NOMO-1 treated with DMSO at 0.1 percent for 48 hours (cell line): ENCODE results near the gene LIN28B.
"Not testable (repeated sequence)": the region's sequence is repeated elsewhere in the genome, so short reads cannot be mapped to it uniquely, and the experiment has no call there.

Experiments
- DNase-seq: peaks from one replicate; lab custom pipeline; 2025; ENCODE audit not compliant: unreplicated experiment; lab: John Stamatoyannopoulos, UW

LIN28B gene

GRCh38 chr6:105066233-105066632, 109.3 kb downstream of the LIN28B start:
- DNase-seq: no peak

- no peak for DNase-seq
These were observed 109.9 kb downstream of the LIN28B start for GRCh38 chr6:105066836-105067235.

- DNase-seq: no peak
These were observed 110.4 kb downstream of the LIN28B start for GRCh38 chr6:105067329-105067728.

- no peak for DNase-seq
These were observed 111.5 kb downstream of the LIN28B start for GRCh38 chr6:105068407-105068806.

- DNase-seq: no peak
These were observed 113.0 kb downstream of the LIN28B start for GRCh38 chr6:105069821-105070445.

- DNase-seq: no peak
These were observed 115.9 kb downstream of the LIN28B start for GRCh38 chr6:105072798-105073199.

- DNase-seq: no peak
These were observed 118.3 kb downstream of the LIN28B start for GRCh38 chr6:105075210-105075609.

GRCh38 chr6:105076418-105076817, 119.5 kb downstream of the LIN28B start:
- DNase-seq: not testable (repeated sequence)

GRCh38 chr6:105077596-105078385, 120.9 kb downstream of the LIN28B start:
- peak; percentile 6 for DNase-seq

- DNase-seq: no peak
These were observed 121.4 kb downstream of the LIN28B start for GRCh38 chr6:105078386-105078708.

GRCh38 chr6:105080279-105080678, 123.4 kb downstream of the LIN28B start:
- DNase-seq: peak; percentile 69

- DNase-seq: not testable (repeated sequence)
These were observed 124.8 kb downstream of the LIN28B start for GRCh38 chr6:105081662-105082061.

GRCh38 chr6:105087571-105088211, 130.8 kb downstream of the LIN28B start:
- peak; percentile 50 for DNase-seq

- no peak for DNase-seq
These were observed 134.4 kb downstream of the LIN28B start for GRCh38 chr6:105091140-105091829.

GRCh38 chr6:105094133-105094640, 137.3 kb downstream of the LIN28B start:
- DNase-seq: no peak

- DNase-seq: no peak
These were observed 138.2 kb downstream of the LIN28B start for GRCh38 chr6:105095139-105095538.

GRCh38 chr6:105097288-105097687, 140.4 kb downstream of the LIN28B start:
- DNase-seq: no peak

GRCh38 chr6:105099371-105099770, 142.5 kb downstream of the LIN28B start:
- DNase-seq: no peak

GRCh38 chr6:105102186-105102585, 145.3 kb downstream of the LIN28B start:
- no peak for DNase-seq

GRCh38 chr6:105105094-105105493, 148.2 kb downstream of the LIN28B start:
- no peak for DNase-seq

GRCh38 chr6:105106260-105106659, 149.4 kb downstream of the LIN28B start:
- DNase-seq: no peak
